ENCODE results near the gene ZNF644. TPM values are rescaled to one million over a fixed set of nuclear protein-coding genes. Genes with fewer than 3 reads are reported as not detected.

ZNF644 gene
- total and polyA plus RNA-seq, 11 donors, result 15.2 to 46.6 (median 31.4) TPM

GRCh38 chr1:90989990-90990389 lies 31.8 kb downstream of the ZNF644 start:
- Histone ChIP-seq H3K27ac (no peak overlapping the region), H3K9me3 (peaks cover 0 to 19% (median 10%) of the 10 kb centered on the region in 12 donors), H3K36me3 (peaks cover 0 to 3% (median 0%) of the 10 kb centered on the region in 9 donors), H3K4me3 (no peak overlapping the region), H3K4me1 (peaks cover 0 to 37% (median 15%) of the 10 kb centered on the region in 12 donors), H3K27me3 (no peaks in the 10 kb centered on the region)
- no peak for ATAC-seq
- intact Hi-C loops (cut with DNase I), result no loop called here
- DNase-seq, result no peak
- TF ChIP-seq CTCF (IDR thresholded peaks at IDR 0.05) (no peak), POLR2A (IDR thresholded peaks at IDR 0.05) (no peak)

GRCh38 chr1:90989302-90989701 lies 32.5 kb downstream of the ZNF644 start:
- WGBS, 4 donors, result 95 to 98% (median 98%) methylated on average over 4 of the region's 4 CpGs
- Histone ChIP-seq H3K9me3 (peaks cover 0 to 18% (median 10%) of the 10 kb centered on the region in 12 donors), H3K27ac (no peak overlapping the region), H3K4me1 (peaks cover 0 to 32% (median 16%) of the 10 kb centered on the region in 12 donors), H3K4me3 (no peak overlapping the region), H3K36me3 (peaks cover 0 to 3% (median 0%) of the 10 kb centered on the region in 9 donors), H3K27me3 (no peaks in the 10 kb centered on the region)
- DNase-seq, result no peak
- intact Hi-C loops (cut with DNase I), result no loop called here
- TF ChIP-seq CTCF (IDR thresholded peaks at IDR 0.05), result no peak
- no peak for TF ChIP-seq POLR2A (IDR thresholded peaks at IDR 0.05)
- no peak for ATAC-seq

GRCh38 chr1:90987841-90988240 lies 34.0 kb downstream of the ZNF644 start:
- 96 to 98% (median 97%) methylated on average over 2 of the region's 2 CpGs for WGBS, 4 donors

GRCh38 chr1:90986953-90987352 lies 34.9 kb downstream of the ZNF644 start:
- Histone ChIP-seq H3K9me3 (peaks cover 0 to 18% (median 10%) of the 10 kb centered on the region in 12 donors), H3K36me3 (peaks cover 0 to 3% (median 0%) of the 10 kb centered on the region in 9 donors), H3K27ac (no peak overlapping the region), H3K4me3 (no peak overlapping the region), H3K4me1 (peaks cover 0 to 24% (median 9%) of the 10 kb centered on the region in 12 donors), H3K27me3 (no peaks in the 10 kb centered on the region)
- WGBS, 4 donors, result 82 to 87% (median 86%) methylated on average over 2 of the region's 2 CpGs
- ATAC-seq, result no peak
- intact Hi-C loops (cut with DNase I), result no loop called here
- no peak for TF ChIP-seq POLR2A (IDR thresholded peaks at IDR 0.05)
- no peak for TF ChIP-seq CTCF (IDR thresholded peaks at IDR 0.05)
- DNase-seq, result no peak

More at GRCh38 chr1:90987841-90988240, 34.0 kb downstream of the ZNF644 start:
- intact Hi-C loops (cut with DNase I), result no loop called here
- DNase-seq, result no peak
- no peak for ATAC-seq
- no peak for TF ChIP-seq POLR2A (IDR thresholded peaks at IDR 0.05)
- no peak for TF ChIP-seq CTCF (IDR thresholded peaks at IDR 0.05)
- no peak overlapping the region for H3K4me3 ChIP-seq
- H3K27me3 ChIP-seq, result no peaks in the 10 kb centered on the region
- H3K27ac ChIP-seq, result no peak overlapping the region
- peaks cover 0 to 18% (median 10%) of the 10 kb centered on the region in 12 donors for H3K9me3 ChIP-seq
- peaks cover 0 to 24% (median 9%) of the 10 kb centered on the region in 12 donors for H3K4me1 ChIP-seq
- peaks cover 0 to 3% (median 0%) of the 10 kb centered on the region in 9 donors for H3K36me3 ChIP-seq

All from heart left ventricle (tissue), 16 donors.